ENCODE results near the gene VAT1L.

DNA sequence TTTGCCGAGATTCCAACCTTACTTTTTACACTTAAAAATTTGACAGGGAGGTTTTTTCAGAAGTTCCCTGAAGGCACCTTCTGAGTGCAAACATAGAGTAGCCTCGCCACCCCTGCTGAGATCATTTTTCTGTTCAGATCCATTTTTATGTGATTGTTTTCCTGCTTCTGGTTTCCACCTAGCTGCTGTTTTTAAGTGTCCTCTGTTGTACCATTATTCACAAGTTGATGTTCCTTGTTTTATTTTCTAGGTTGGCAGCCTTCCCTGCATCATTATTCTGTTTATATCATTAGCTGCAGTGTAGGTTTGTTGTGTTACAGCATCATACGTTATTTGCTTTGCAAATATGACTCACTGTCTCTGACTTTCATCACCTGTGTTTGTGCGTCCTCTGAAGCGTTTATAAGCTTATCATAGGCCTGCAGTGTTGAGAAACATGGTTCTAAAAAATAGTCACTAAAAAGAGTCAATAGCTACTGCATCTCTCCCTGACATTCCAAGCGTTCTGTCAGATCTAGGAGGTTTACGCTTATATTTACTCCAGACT, 117.1 kb downstream of the VAT1L start:
- TF ChIP-seq, protein P1, sequence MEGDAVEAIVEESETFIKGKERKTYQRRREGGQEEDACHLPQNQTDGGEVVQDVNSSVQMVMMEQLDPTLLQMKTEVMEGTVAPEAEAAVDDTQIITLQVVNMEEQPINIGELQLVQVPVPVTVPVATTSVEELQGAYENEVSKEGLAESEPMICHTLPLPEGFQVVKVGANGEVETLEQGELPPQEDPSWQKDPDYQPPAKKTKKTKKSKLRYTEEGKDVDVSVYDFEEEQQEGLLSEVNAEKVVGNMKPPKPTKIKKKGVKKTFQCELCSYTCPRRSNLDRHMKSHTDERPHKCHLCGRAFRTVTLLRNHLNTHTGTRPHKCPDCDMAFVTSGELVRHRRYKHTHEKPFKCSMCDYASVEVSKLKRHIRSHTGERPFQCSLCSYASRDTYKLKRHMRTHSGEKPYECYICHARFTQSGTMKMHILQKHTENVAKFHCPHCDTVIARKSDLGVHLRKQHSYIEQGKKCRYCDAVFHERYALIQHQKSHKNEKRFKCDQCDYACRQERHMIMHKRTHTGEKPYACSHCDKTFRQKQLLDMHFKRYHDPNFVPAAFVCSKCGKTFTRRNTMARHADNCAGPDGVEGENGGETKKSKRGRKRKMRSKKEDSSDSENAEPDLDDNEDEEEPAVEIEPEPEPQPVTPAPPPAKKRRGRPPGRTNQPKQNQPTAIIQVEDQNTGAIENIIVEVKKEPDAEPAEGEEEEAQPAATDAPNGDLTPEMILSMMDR (IDR thresholded peaks at IDR 0.05): no peak
- TF ChIP-seq NRF1 (IDR thresholded peaks at IDR 0.05; ENCODE audit: low read depth, low read length) (no peak), RCOR1 (IDR thresholded peaks at IDR 0.05; ENCODE audit: low read length) (no peak), FOXJ3 (CRISPR knock-in tag; IDR thresholded peaks at IDR 0.05) (no peak), MXI1 (IDR thresholded peaks at IDR 0.05; ENCODE audit: low read depth, low read length) (no peak), EP300 (IDR thresholded peaks at IDR 0.05; ENCODE audit: borderline replicate concordance in 1 of 2, low read depth in 1 of 2, low read length in 1 of 2) (no peak)
